ENCODE data around the gene CCDC15. TPM values are rescaled to one million over a fixed set of nuclear protein-coding genes. Genes with fewer than 3 reads are reported as not detected.
A peak's percentile ranks its signal among the peaks of the same experiment; 100 is the strongest.
"Not testable (repeated sequence)": the region's sequence is repeated elsewhere in the genome, so short reads cannot be mapped to it uniquely, and the experiment has no call there.

CCDC15 gene
- total and polyA plus RNA-seq, 7 experiments from 2014 or later, result 1.5 to 4.7 (median 2.5) TPM

DNA sequence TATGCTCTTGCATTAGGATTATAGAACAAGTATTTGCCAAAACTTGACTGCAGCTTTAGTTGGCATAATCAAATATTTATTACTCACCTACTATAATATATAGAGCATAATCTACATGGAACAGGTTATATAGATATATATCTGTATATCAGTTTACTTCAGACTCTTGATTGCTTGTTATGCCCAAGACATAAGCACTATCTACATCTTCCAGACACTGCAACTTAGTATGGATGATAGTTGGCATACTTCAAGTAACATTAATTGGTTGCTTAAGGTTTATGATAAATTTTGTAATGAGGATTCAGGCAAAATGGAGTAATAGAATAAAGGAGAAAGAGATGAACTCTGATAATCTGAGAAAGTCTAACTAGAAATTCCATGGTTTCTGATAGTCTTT is 1.0 kb downstream of the CCDC15 start:
- Histone ChIP-seq H3K27ac (ENCODE audit: low read depth, low read length) (no peak overlapping the region), H3K4me1 (ENCODE audit: control insufficient read depth in 2 of 2, insufficient read depth in 2 of 2, low read length in 2 of 2) (peaks cover 23 to 32% of the 10 kb centered on the region in 2 donors), H3K9me3 (ENCODE audit: control insufficient read depth in 2 of 3, low read length in 3 of 3) (no peaks in the 10 kb centered on the region), H3K27me3 (ENCODE audit: control insufficient read depth in 2 of 2, insufficient read depth in 2 of 2, low read length in 2 of 2) (no peaks in the 10 kb centered on the region), H3K4me3 (ENCODE audit: low read length) (no peak overlapping the region), H3K36me3 (ENCODE audit: control insufficient read depth in 2 of 3, insufficient read depth in 3 of 3, low read length in 3 of 3) (no peaks in the 10 kb centered on the region)
- ATAC-seq (no peak), DNase-seq (no peak)
- Mint-ChIP-seq H3K4me1 (peaks cover 0 to 4% (median 0%) of the 10 kb centered on the region in 7 donors), H3K27me3 (no peaks in the 10 kb centered on the region), H3K4me3 (peak overlapping the region in 1 of 10 donors; percentile 23), H3K27ac (peak overlapping the region in 1 of 9 donors; percentile 37), H3K36me3 (peaks cover 0 to 8% (median 0%) of the 10 kb centered on the region in 5 donors), H3K9me3 (no peaks in the 10 kb centered on the region)
- ChIA-PET CTCF (no interaction called here), POLR2A (interaction anchor here (1.0 to 4.1 kb wide), 3 partner anchors 22 to 151 kb away, joined by 3 to 45 read pairs (median 3); partner anchors contain the start of gene HEPN1)
- intact Hi-C loops (cut with micrococcal nuclease), result loop anchor here (2.0 kb wide), 7 partner anchors 34 to 1256 kb away; partner anchors contain the start of genes CDON (in 1 of the 2), ESAM (in 1 of the 2), FAM118B (in 1 of the 2) and MSANTD2 (in 1 of the 2)

DNA sequence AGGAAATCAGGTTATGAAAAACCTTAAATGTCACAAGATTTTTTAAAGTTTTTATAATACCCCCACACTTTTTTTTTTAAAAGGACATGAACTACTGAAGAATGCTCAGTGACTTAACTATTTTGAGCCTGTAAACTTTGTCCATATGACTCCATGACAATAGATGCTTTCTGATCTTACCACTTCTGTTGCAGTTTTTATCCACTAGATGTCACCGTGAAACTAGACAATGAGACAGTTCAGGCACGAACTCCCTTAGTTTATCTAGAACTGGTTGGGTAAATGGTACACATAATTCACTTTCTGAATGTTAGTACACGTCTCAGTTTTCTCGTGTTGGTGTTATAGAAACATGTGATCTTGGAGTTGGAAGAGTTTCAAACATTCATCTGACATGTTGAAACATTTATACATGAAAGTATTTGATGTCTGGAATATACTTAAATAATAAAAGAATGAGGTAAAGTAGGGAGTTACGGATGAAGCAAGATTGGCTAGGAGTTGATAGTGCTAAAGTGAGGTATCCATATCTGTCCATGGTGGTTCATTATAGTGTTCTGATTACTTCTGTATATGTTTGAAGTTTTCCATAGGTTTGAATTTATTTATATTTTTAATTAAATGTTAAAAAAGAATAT is 8.1 kb downstream of the CCDC15 start:
- H3K27me3 ChIP-seq (ENCODE audit: control insufficient read depth in 2 of 2, insufficient read depth in 2 of 2, low read length in 2 of 2), result no peaks in the 10 kb centered on the region
- no peaks in the 10 kb centered on the region for H3K36me3 ChIP-seq (ENCODE audit: control insufficient read depth in 2 of 3, insufficient read depth in 3 of 3, low read length in 3 of 3)
- no peak overlapping the region for H3K4me3 ChIP-seq (ENCODE audit: low read length)
- no peaks in the 10 kb centered on the region for H3K9me3 ChIP-seq (ENCODE audit: control insufficient read depth in 2 of 3, low read length in 3 of 3)
- no peak overlapping the region for H3K4me3 Mint-ChIP-seq
- peaks cover 0 to 1% (median 0%) of the 10 kb centered on the region in 7 donors for H3K4me1 Mint-ChIP-seq
- H3K27ac ChIP-seq (ENCODE audit: low read depth, low read length), result no peak overlapping the region
- H3K9me3 Mint-ChIP-seq, result no peaks in the 10 kb centered on the region
- no peak overlapping the region for H3K27ac Mint-ChIP-seq
- intact Hi-C loops (cut with micrococcal nuclease), result loop anchor here (1.0 to 10.0 kb wide), 7 partner anchors 162 to 910 kb away; no protein-coding TSS in a partner anchor
- ChIA-PET POLR2A (interaction anchor here (0.7 kb wide), 1 partner anchor 510 kb away, joined by 3 read pairs; no protein-coding TSS in a partner anchor), CTCF (interaction anchor here (4.6 kb wide), 1 partner anchor 180 kb away, joined by 22 read pairs; no protein-coding TSS in a partner anchor)
- ATAC-seq (peak; percentile 96), DNase-seq (peak in 7 of 9 donors; percentile 44 to 74 (median 64))
- H3K36me3 Mint-ChIP-seq, result peaks cover 0 to 10% (median 3%) of the 10 kb centered on the region in 5 donors
- no peaks in the 10 kb centered on the region for H3K27me3 Mint-ChIP-seq
- H3K4me1 ChIP-seq (ENCODE audit: control insufficient read depth in 2 of 2, insufficient read depth in 2 of 2, low read length in 2 of 2), result no peaks in the 10 kb centered on the region

DNA sequence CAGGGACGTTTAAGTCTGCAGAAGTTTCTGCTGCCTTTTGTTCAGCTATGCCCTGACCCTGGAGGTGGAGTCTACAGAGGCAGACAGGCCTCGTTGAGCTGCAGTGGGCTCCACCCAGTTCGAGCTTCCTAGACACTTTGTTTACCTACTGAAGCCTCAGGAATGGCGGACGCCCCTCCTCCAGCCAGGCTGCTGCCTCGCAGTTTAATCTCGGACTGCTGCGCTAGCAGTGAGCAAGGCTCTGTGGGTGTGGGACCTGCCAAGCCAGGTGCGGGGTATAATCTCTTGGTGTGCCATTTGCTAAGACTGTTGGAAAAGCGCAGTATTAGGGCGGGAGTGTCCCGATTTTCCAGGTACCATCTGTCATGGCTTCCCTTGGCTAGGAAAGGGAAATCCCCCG is 14.2 kb downstream of the CCDC15 start:
- DNase-seq; H3K4me3 Mint-ChIP-seq; H3K4me1 Mint-ChIP-seq; H3K4me3 ChIP-seq (ENCODE audit: low read length); ATAC-seq; H3K9me3 ChIP-seq (ENCODE audit: control insufficient read depth in 2 of 3, low read length in 3 of 3); H3K27me3 ChIP-seq (ENCODE audit: control insufficient read depth in 2 of 2, insufficient read depth in 2 of 2, low read length in 2 of 2); H3K36me3 ChIP-seq (ENCODE audit: control insufficient read depth in 2 of 3, insufficient read depth in 3 of 3, low read length in 3 of 3); H3K4me1 ChIP-seq (ENCODE audit: control insufficient read depth in 2 of 2, insufficient read depth in 2 of 2, low read length in 2 of 2); POLR2A ChIA-PET; H3K27ac Mint-ChIP-seq; CTCF ChIA-PET; H3K27ac ChIP-seq (ENCODE audit: low read depth, low read length); H3K9me3 Mint-ChIP-seq; H3K27me3 Mint-ChIP-seq: not testable (repeated sequence)
- intact Hi-C loops (cut with micrococcal nuclease), result loop anchor here in 1 of 2 donors (10.0 kb wide), 1 partner anchor 437 kb away; no protein-coding TSS in a partner anchor
- H3K36me3 Mint-ChIP-seq, result peaks cover 4 to 22% (median 10%) of the 10 kb centered on the region in 5 donors

DNA sequence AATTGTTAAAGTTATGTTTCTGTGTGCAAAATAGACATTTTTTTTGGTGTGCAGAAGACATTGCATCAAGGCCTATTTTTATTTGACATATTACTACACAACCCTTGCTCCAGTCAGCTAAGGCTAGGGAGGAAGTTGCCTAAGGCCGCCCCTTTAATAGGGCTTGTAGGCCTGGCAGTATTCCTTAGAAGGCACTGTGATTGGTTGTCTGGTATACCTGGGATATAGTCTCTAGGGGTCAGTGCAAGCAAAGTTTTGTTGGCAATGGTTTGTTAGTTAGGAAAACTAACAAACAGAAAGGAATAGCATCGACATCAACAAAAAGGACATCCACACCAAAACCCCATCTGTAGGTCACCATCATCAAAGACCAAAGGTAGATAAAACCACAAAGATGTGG is 16.9 kb downstream of the CCDC15 start:
- Histone ChIP-seq H3K4me1 (ENCODE audit: control insufficient read depth in 2 of 2, insufficient read depth in 2 of 2, low read length in 2 of 2) (no peaks in the 10 kb centered on the region), H3K27me3 (ENCODE audit: control insufficient read depth in 2 of 2, insufficient read depth in 2 of 2, low read length in 2 of 2) (no peaks in the 10 kb centered on the region), H3K27ac (ENCODE audit: low read depth, low read length) (no peak overlapping the region), H3K9me3 (ENCODE audit: control insufficient read depth in 2 of 3, low read length in 3 of 3) (peaks cover 0 to 3% (median 0%) of the 10 kb centered on the region in 3 experiments), H3K36me3 (ENCODE audit: control insufficient read depth in 2 of 3, insufficient read depth in 3 of 3, low read length in 3 of 3) (no peaks in the 10 kb centered on the region), H3K4me3 (ENCODE audit: low read length) (no peak overlapping the region)
- H3K9me3 Mint-ChIP-seq, result no peaks in the 10 kb centered on the region
- CTCF ChIA-PET, result no interaction called here
- H3K4me3 Mint-ChIP-seq, result no peak overlapping the region
- POLR2A ChIA-PET, result no interaction called here
- no peak for DNase-seq
- no peaks in the 10 kb centered on the region for H3K27me3 Mint-ChIP-seq
- intact Hi-C loops (cut with micrococcal nuclease), result no loop called here
- H3K27ac Mint-ChIP-seq, result no peak overlapping the region
- H3K36me3 Mint-ChIP-seq, result peaks cover 1 to 22% (median 10%) of the 10 kb centered on the region in 5 donors
- ATAC-seq, result no peak
- H3K4me1 Mint-ChIP-seq, result no peaks in the 10 kb centered on the region

DNA sequence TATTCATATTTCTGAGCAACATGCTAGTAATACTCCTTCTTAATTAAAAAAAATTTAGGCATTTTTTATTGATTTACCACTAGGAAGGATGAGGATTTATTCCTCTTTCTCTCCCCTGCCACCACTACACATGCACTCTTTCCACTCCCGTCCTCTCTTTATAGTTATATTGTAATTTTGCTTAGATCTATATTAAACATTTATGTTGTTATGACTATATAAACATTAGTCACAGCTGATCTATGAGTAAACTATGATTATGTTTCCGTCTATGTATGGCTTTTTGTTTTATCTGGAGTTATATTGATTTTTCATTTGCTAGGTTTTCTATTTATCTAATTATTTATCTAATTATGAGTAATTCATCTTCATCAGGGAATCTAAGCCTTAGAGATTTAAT is 17.8 kb downstream of the CCDC15 start:
- Mint-ChIP-seq H3K27me3 (no peaks in the 10 kb centered on the region), H3K36me3 (peaks cover 1 to 22% (median 10%) of the 10 kb centered on the region in 5 donors), H3K4me1 (no peaks in the 10 kb centered on the region), H3K9me3 (no peaks in the 10 kb centered on the region), H3K4me3 (no peak overlapping the region), H3K27ac (no peak overlapping the region)
- POLR2A ChIA-PET, result no interaction called here
- CTCF ChIA-PET, result no interaction called here
- no peaks in the 10 kb centered on the region for H3K4me1 ChIP-seq (ENCODE audit: control insufficient read depth in 2 of 2, insufficient read depth in 2 of 2, low read length in 2 of 2)
- no peak for ATAC-seq
- no peak overlapping the region for H3K4me3 ChIP-seq (ENCODE audit: low read length)
- no peak for DNase-seq
- no peak overlapping the region for H3K27ac ChIP-seq (ENCODE audit: low read depth, low read length)
- intact Hi-C loops (cut with micrococcal nuclease), result no loop called here
- H3K36me3 ChIP-seq (ENCODE audit: control insufficient read depth in 2 of 3, insufficient read depth in 3 of 3, low read length in 3 of 3), result no peaks in the 10 kb centered on the region
- peaks cover 0 to 3% (median 0%) of the 10 kb centered on the region in 3 experiments for H3K9me3 ChIP-seq (ENCODE audit: control insufficient read depth in 2 of 3, low read length in 3 of 3)
- no peaks in the 10 kb centered on the region for H3K27me3 ChIP-seq (ENCODE audit: control insufficient read depth in 2 of 2, insufficient read depth in 2 of 2, low read length in 2 of 2)

DNA sequence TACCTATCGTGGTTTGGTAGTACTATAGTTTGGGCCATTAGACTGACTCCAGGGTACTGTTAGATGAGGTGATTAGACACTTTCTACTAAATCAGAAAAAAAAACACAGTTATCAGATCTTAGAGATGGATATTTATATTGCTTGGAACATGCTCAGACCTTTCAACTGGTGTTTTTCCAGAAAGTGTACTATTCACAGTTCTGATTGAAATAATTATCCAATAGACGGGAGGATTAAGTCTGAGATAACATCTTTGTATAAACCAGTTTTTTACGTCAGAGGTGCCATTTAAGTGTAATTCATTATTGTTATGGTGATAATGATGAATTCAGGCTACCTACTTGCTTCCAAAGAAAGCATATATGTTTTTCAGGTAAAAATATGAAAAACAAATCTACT is 22.5 kb downstream of the CCDC15 start:
- DNase-seq (no peak), ATAC-seq (no peak)
- Histone ChIP-seq H3K36me3 (ENCODE audit: control insufficient read depth in 2 of 3, insufficient read depth in 3 of 3, low read length in 3 of 3) (no peaks in the 10 kb centered on the region), H3K4me3 (ENCODE audit: low read length) (no peak overlapping the region), H3K27me3 (ENCODE audit: control insufficient read depth in 2 of 2, insufficient read depth in 2 of 2, low read length in 2 of 2) (no peaks in the 10 kb centered on the region), H3K4me1 (ENCODE audit: control insufficient read depth in 2 of 2, insufficient read depth in 2 of 2, low read length in 2 of 2) (no peaks in the 10 kb centered on the region), H3K9me3 (ENCODE audit: control insufficient read depth in 2 of 3, low read length in 3 of 3) (no peaks in the 10 kb centered on the region), H3K27ac (ENCODE audit: low read depth, low read length) (no peak overlapping the region)
- Mint-ChIP-seq H3K4me1 (peaks cover 0 to 3% (median 0%) of the 10 kb centered on the region in 7 donors), H3K4me3 (no peak overlapping the region), H3K9me3 (peaks cover 10 to 30% (median 20%) of the 10 kb centered on the region in 11 donors), H3K27ac (no peak overlapping the region), H3K36me3 (peaks cover 24 to 44% (median 39%) of the 10 kb centered on the region in 5 donors), H3K27me3 (no peaks in the 10 kb centered on the region)
- intact Hi-C loops (cut with micrococcal nuclease), result no loop called here
- ChIA-PET CTCF (no interaction called here), POLR2A (no interaction called here)

DNA sequence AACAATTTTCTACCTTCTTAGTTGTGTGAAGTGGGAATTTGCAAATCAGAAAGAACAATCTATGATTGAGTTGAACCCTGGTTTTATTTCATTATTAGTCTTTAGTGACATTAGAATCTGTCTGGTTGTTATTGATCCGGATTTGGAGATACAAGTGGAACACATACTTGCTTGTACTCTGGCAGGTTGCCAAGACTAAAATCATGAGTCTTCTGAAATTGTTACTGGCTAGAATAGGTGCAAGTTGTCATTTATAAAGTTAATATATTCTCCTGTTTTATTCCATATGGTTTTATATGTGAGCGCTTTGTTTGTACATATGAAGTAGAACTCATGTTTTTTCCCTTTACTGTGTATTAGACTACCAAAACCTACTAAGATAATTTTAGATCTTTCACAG is 23.0 kb downstream of the CCDC15 start:
- Histone ChIP-seq H3K9me3 (ENCODE audit: control insufficient read depth in 2 of 3, low read length in 3 of 3) (peaks cover 0 to 2% (median 0%) of the 10 kb centered on the region in 3 experiments), H3K27me3 (ENCODE audit: control insufficient read depth in 2 of 2, insufficient read depth in 2 of 2, low read length in 2 of 2) (no peaks in the 10 kb centered on the region), H3K4me1 (ENCODE audit: control insufficient read depth in 2 of 2, insufficient read depth in 2 of 2, low read length in 2 of 2) (no peaks in the 10 kb centered on the region), H3K4me3 (ENCODE audit: low read length) (no peak overlapping the region), H3K36me3 (ENCODE audit: control insufficient read depth in 2 of 3, insufficient read depth in 3 of 3, low read length in 3 of 3) (no peaks in the 10 kb centered on the region), H3K27ac (ENCODE audit: low read depth, low read length) (no peak overlapping the region)
- intact Hi-C loops (cut with micrococcal nuclease), result no loop called here
- no peak overlapping the region for H3K4me3 Mint-ChIP-seq
- ATAC-seq, result no peak
- ChIA-PET POLR2A (no interaction called here), CTCF (no interaction called here)
- H3K27me3 Mint-ChIP-seq, result no peaks in the 10 kb centered on the region
- H3K4me1 Mint-ChIP-seq, result peaks cover 0 to 3% (median 0%) of the 10 kb centered on the region in 7 donors
- H3K9me3 Mint-ChIP-seq, result peaks cover 12 to 35% (median 22%) of the 10 kb centered on the region in 11 donors
- peaks cover 28 to 45% (median 43%) of the 10 kb centered on the region in 5 donors for H3K36me3 Mint-ChIP-seq
- DNase-seq, result no peak
- no peak overlapping the region for H3K27ac Mint-ChIP-seq

Data from naive thymus-derived CD4-positive, alpha-beta T cell (primary cell).